ENCODE measurements around the gene SLC28A2. TPM values are rescaled to one million over a fixed set of nuclear protein-coding genes. Genes with fewer than 3 reads are reported as not detected.

SLC28A2 gene
- polyA plus RNA-seq, 1 donor (not counting 4 experiments of a cell fraction or from before 2014, with no cell fraction given) = not detected

GRCh38 chr15:45228931-45229330, 23.1 kb upstream of the SLC28A2 start:
- Histone ChIP-seq H3K9ac (ENCODE audit: control insufficient read depth, extremely low read depth, insufficient read depth, low read length) (no peak overlapping the region), H3K79me2 (ENCODE audit: control insufficient read depth, insufficient read depth, low read length) (no peaks in the 10 kb centered on the region), H3K27me3 (ENCODE audit: control insufficient read depth, extremely low read depth, insufficient read depth, low read length) (no peaks in the 10 kb centered on the region), H3K9me3 (ENCODE audit: control insufficient read depth, low read depth, low read length) (no peaks in the 10 kb centered on the region), H2AFZ (ENCODE audit: control insufficient read depth, low read length) (no peak overlapping the region), H3K36me3 (ENCODE audit: control insufficient read depth in 2 of 2, extremely low read depth in 1 of 2, insufficient read depth in 2 of 2, low read length in 2 of 2) (no peaks in the 10 kb centered on the region), H3K9me1 (ENCODE audit: control insufficient read depth, extremely low read depth, insufficient read depth, low read length) (no peaks in the 10 kb centered on the region), H3K27ac (ENCODE audit: control insufficient read depth, insufficient read depth, low read length) (no peak overlapping the region), H3K4me1 (ENCODE audit: control insufficient read depth, extremely low read depth, insufficient read depth, low read length) (no peaks in the 10 kb centered on the region), H3K4me2 (ENCODE audit: control insufficient read depth, extremely low read depth, insufficient read depth, low read depth, low read length) (no peak overlapping the region), H4K20me1 (ENCODE audit: control insufficient read depth, extremely low read depth, insufficient read depth, low read length) (no peaks in the 10 kb centered on the region), H3K4me3 (ENCODE audit: control insufficient read depth in 2 of 3, extremely low read depth in 1 of 3, insufficient read depth in 2 of 3, low read depth in 1 of 3, low read length in 3 of 3) (no peak overlapping the region)
- TF ChIP-seq CTCF (optimal IDR thresholded peaks at IDR 0.05 in 1 of 3, IDR thresholded peaks at IDR 0.05 in 1 of 3, conservative IDR thresholded peaks at IDR 0.05 in 1 of 3; ENCODE audit: extremely low read depth in 1 of 3, insufficient read depth in 2 of 3, low read length in 3 of 3) = no peak
- TF ChIP-seq EZH2 (IDR thresholded peaks at IDR 0.05; ENCODE audit: low read length) = no peak
- DNase-seq (ENCODE audit: low read depth, low spot score) = no peak
- dilution Hi-C loops (cut with MboI; ENCODE audit: extremely low pct_ligation_motif_present, low sequenced_read_pairs) = no loop called here
- FAIRE-seq = no peak

- no peak overlapping the region for H3K9ac ChIP-seq (ENCODE audit: control insufficient read depth, extremely low read depth, insufficient read depth, low read length)
- no peak overlapping the region for H3K4me3 ChIP-seq (ENCODE audit: control insufficient read depth in 2 of 3, extremely low read depth in 1 of 3, insufficient read depth in 2 of 3, low read depth in 1 of 3, low read length in 3 of 3)
- H3K4me2 ChIP-seq (ENCODE audit: control insufficient read depth, extremely low read depth, insufficient read depth, low read depth, low read length) = no peak overlapping the region
- no peaks in the 10 kb centered on the region for H3K4me1 ChIP-seq (ENCODE audit: control insufficient read depth, extremely low read depth, insufficient read depth, low read length)
- TF ChIP-seq CTCF (optimal IDR thresholded peaks at IDR 0.05 in 1 of 3, IDR thresholded peaks at IDR 0.05 in 1 of 3, conservative IDR thresholded peaks at IDR 0.05 in 1 of 3; ENCODE audit: extremely low read depth in 1 of 3, insufficient read depth in 2 of 3, low read length in 3 of 3) (no peak), EZH2 (IDR thresholded peaks at IDR 0.05; ENCODE audit: low read length) (no peak)
- dilution Hi-C loops (cut with MboI; ENCODE audit: extremely low pct_ligation_motif_present, low sequenced_read_pairs) = no loop called here
- no peak overlapping the region for H3K27ac ChIP-seq (ENCODE audit: control insufficient read depth, insufficient read depth, low read length)
- peaks cover 2% of the 10 kb centered on the region for H3K9me3 ChIP-seq (ENCODE audit: control insufficient read depth, low read depth, low read length)
- DNase-seq (ENCODE audit: low read depth, low spot score) (no peak), FAIRE-seq (no peak)
- no peaks in the 10 kb centered on the region for H3K9me1 ChIP-seq (ENCODE audit: control insufficient read depth, extremely low read depth, insufficient read depth, low read length)
- no peaks in the 10 kb centered on the region for H3K36me3 ChIP-seq (ENCODE audit: control insufficient read depth in 2 of 2, extremely low read depth in 1 of 2, insufficient read depth in 2 of 2, low read length in 2 of 2)
- H4K20me1 ChIP-seq (ENCODE audit: control insufficient read depth, extremely low read depth, insufficient read depth, low read length) = no peaks in the 10 kb centered on the region
- no peak overlapping the region for H2AFZ ChIP-seq (ENCODE audit: control insufficient read depth, low read length)
- H3K27me3 ChIP-seq (ENCODE audit: control insufficient read depth, extremely low read depth, insufficient read depth, low read length) = no peaks in the 10 kb centered on the region
- H3K79me2 ChIP-seq (ENCODE audit: control insufficient read depth, insufficient read depth, low read length) = no peaks in the 10 kb centered on the region
These were observed 21.6 kb upstream of the SLC28A2 start for GRCh38 chr15:45230245-45230965.
